Measurements from ENCODE around the gene MKRN1. TPM values are rescaled to one million over a fixed set of nuclear protein-coding genes. Genes with fewer than 3 reads are reported as not detected.
"Not testable (repeated sequence)": the region's sequence is repeated elsewhere in the genome, so short reads cannot be mapped to it uniquely, and the experiment has no call there.

MKRN1 gene
- total RNA-seq, 5 donors from 2014 or later (not counting 1 experiment from before 2014, with no cell fraction given), result 108 to 146 (median 137) TPM

DNA sequence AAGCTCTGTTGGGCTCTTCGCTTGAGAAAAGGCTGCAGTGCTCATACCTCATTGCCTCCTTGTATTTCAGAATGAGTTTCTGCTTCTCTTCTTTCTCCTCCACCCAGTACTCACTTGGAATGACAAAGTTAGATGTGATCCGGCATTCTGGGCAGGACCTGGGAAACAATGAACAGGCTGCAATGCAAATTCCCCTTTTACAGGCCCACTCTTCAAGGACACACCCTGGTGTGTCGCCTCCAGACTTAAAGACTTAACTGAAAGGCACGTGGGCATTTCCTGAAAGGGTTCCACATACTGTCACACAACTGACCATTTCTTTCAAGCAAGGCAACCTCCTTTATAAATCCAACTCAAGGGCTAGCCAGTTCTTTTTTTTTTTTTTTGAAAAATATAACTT lies 23.6 kb downstream of the MKRN1 start:
- ATAC-seq (replicated peaks in 1 of 4), result no peak
- no peak overlapping the region for H3K27ac Mint-ChIP-seq
- CTCF ChIA-PET, result no interaction called here
- no peak overlapping the region for H3K4me3 Mint-ChIP-seq
- H3K36me3 Mint-ChIP-seq, result peaks cover 73% of the 10 kb centered on the region
- H3K36me3 ChIP-seq (ENCODE audit: control insufficient read depth in 2 of 2, extremely low read depth in 1 of 2, insufficient read depth in 1 of 2, low read length in 1 of 2), result peaks cover 12 to 79% of the 10 kb centered on the region in 2 donors
- no peak overlapping the region for H3K27ac ChIP-seq (ENCODE audit: low read length)
- H3K9me3 ChIP-seq, result no peaks in the 10 kb centered on the region
- POLR2A ChIA-PET, result no interaction called here
- peaks cover 21 to 36% (median 25%) of the 10 kb centered on the region in 3 donors for H3K4me1 Mint-ChIP-seq
- no peaks in the 10 kb centered on the region for H3K27me3 Mint-ChIP-seq
- H3K4me3 ChIP-seq (ENCODE audit: control insufficient read depth in 1 of 2, extremely low read depth in 1 of 2, low read length in 1 of 2), result no peak overlapping the region
- no peaks in the 10 kb centered on the region for H3K4me1 ChIP-seq (ENCODE audit: control insufficient read depth in 1 of 2, extremely low read depth in 1 of 2, insufficient read depth in 2 of 2, low read length in 2 of 2)
- H3K9me3 Mint-ChIP-seq, result no peaks in the 10 kb centered on the region
- H3K27me3 ChIP-seq (replicated peaks in 1 of 2; ENCODE audit: control insufficient read depth in 2 of 2, extremely low read depth in 1 of 2, insufficient read depth in 2 of 2, low read length in 1 of 2), result no peaks in the 10 kb centered on the region
- DNase-seq, result no peak
- 92% methylated on average over 2 of the region's 4 CpGs for WGBS (ENCODE audit: insufficient coverage)

DNA sequence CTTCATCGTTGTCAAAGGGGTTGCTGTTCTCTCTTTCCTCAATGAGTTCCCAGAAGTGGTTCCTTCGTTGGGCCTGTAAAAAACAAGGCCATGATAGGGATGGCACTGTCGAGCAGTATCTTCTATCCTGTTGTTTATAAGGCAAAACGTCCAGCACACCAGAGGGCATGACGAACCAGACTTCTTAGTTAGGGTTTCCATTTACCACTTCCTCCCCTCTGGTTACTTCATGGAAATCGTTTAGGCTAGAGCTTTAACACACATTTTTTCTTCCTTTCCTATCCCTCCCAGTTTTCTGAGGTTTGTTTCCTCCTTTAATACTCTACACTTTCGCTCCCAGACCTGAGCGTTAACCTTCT lies 24.7 kb downstream of the MKRN1 start:
- no peaks in the 10 kb centered on the region for H3K9me3 ChIP-seq
- no peaks in the 10 kb centered on the region for H3K27me3 ChIP-seq (replicated peaks in 1 of 2; ENCODE audit: control insufficient read depth in 2 of 2, extremely low read depth in 1 of 2, insufficient read depth in 2 of 2, low read length in 1 of 2)
- H3K4me3 ChIP-seq (ENCODE audit: control insufficient read depth in 1 of 2, extremely low read depth in 1 of 2, low read length in 1 of 2), result no peak overlapping the region
- Mint-ChIP-seq H3K36me3 (peaks cover 67% of the 10 kb centered on the region), H3K9me3 (no peaks in the 10 kb centered on the region), H3K4me1 (peaks cover 29 to 46% (median 31%) of the 10 kb centered on the region in 3 donors), H3K27ac (peak overlapping the region; percentile 62 to 72), H3K27me3 (no peaks in the 10 kb centered on the region), H3K4me3 (no peak overlapping the region)
- peaks cover 12 to 69% of the 10 kb centered on the region in 2 donors for H3K36me3 ChIP-seq (ENCODE audit: control insufficient read depth in 2 of 2, extremely low read depth in 1 of 2, insufficient read depth in 1 of 2, low read length in 1 of 2)
- peaks cover 0 to 2% of the 10 kb centered on the region in 2 experiments for H3K4me1 ChIP-seq (ENCODE audit: control insufficient read depth in 1 of 2, extremely low read depth in 1 of 2, insufficient read depth in 2 of 2, low read length in 2 of 2)
- ChIA-PET POLR2A (interaction anchor here in 1 of 2 donors (0.6 kb wide), 1 partner anchor 24 kb away, joined by 3 read pairs; no protein-coding TSS in a partner anchor), CTCF (no interaction called here)
- no peak for ATAC-seq (replicated peaks in 1 of 4)
- H3K27ac ChIP-seq (ENCODE audit: low read length), result no peak overlapping the region
- no peak for DNase-seq
- 63% methylated on average over 8 of the region's 8 CpGs for WGBS (ENCODE audit: insufficient coverage)

- Mint-ChIP-seq H3K4me1 (peaks cover 28 to 52% (median 31%) of the 10 kb centered on the region in 3 donors), H3K27ac (peak overlapping the region; percentile 62 to 72), H3K36me3 (peaks cover 60% of the 10 kb centered on the region)
- H3K4me1 ChIP-seq (ENCODE audit: control insufficient read depth in 1 of 2, extremely low read depth in 1 of 2, insufficient read depth in 2 of 2, low read length in 2 of 2); H3K27me3 ChIP-seq (replicated peaks in 1 of 2; ENCODE audit: control insufficient read depth in 2 of 2, extremely low read depth in 1 of 2, insufficient read depth in 2 of 2, low read length in 1 of 2); H3K9me3 ChIP-seq; ATAC-seq (replicated peaks in 1 of 4); H3K4me3 Mint-ChIP-seq; H3K9me3 Mint-ChIP-seq; H3K27me3 Mint-ChIP-seq; H3K27ac ChIP-seq (ENCODE audit: low read length); CTCF ChIA-PET; H3K4me3 ChIP-seq (ENCODE audit: control insufficient read depth in 1 of 2, extremely low read depth in 1 of 2, low read length in 1 of 2); DNase-seq: not testable (repeated sequence)
- POLR2A ChIA-PET, result interaction anchor here (0.5 to 0.6 kb wide), 2 partner anchors 11 to 25 kb away, joined by 3 read pairs; no protein-coding TSS in a partner anchor
- peaks cover 11 to 64% of the 10 kb centered on the region in 2 donors for H3K36me3 ChIP-seq (ENCODE audit: control insufficient read depth in 2 of 2, extremely low read depth in 1 of 2, insufficient read depth in 1 of 2, low read length in 1 of 2)
- 56% methylated on average over 3 of the region's 9 CpGs for WGBS (ENCODE audit: insufficient coverage)
These were observed 25.3 kb downstream of the MKRN1 start for GRCh38 chr7:140453785-140454656.

DNA sequence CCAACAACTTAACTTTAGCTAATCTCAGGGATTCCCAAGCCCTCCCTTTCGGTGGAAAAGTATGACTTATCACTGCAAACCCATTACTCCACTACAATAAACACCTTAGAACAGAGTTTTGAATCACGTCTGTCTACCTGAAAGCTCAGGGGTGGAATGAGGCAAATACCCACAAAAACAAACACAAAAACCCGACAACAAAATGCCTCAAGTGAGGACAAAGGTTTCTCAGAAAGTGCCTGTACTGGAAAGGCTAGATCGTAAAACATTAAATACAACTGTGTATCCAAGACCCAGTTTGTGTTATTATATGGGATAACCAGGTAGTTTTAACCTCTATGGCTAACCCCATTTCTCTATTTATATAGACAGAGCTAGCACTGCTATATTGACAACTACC lies 26.0 kb downstream of the MKRN1 start:
- DNase-seq (no peak), ATAC-seq (replicated peaks in 1 of 4) (no peak)
- no peaks in the 10 kb centered on the region for H3K27me3 ChIP-seq (replicated peaks in 1 of 2; ENCODE audit: control insufficient read depth in 2 of 2, extremely low read depth in 1 of 2, insufficient read depth in 2 of 2, low read length in 1 of 2)
- H3K27me3 Mint-ChIP-seq, result no peaks in the 10 kb centered on the region
- H3K4me1 ChIP-seq (ENCODE audit: control insufficient read depth in 1 of 2, extremely low read depth in 1 of 2, insufficient read depth in 2 of 2, low read length in 2 of 2), result peaks cover 2 to 4% of the 10 kb centered on the region in 2 experiments
- POLR2A ChIA-PET, result no interaction called here
- H3K4me1 Mint-ChIP-seq, result peaks cover 25 to 55% (median 32%) of the 10 kb centered on the region in 3 donors
- H3K4me3 ChIP-seq (ENCODE audit: control insufficient read depth in 1 of 2, extremely low read depth in 1 of 2, low read length in 1 of 2), result no peak overlapping the region
- WGBS (ENCODE audit: insufficient coverage), result 100% methylated on average over 1 of the region's 4 CpGs
- H3K4me3 Mint-ChIP-seq, result no peak overlapping the region
- no peaks in the 10 kb centered on the region for H3K9me3 ChIP-seq
- H3K36me3 Mint-ChIP-seq, result peaks cover 56% of the 10 kb centered on the region
- CTCF ChIA-PET, result interaction anchor here (1.1 to 1.2 kb wide), 2 partner anchors 9 to 10 kb away, joined by 4 to 5 read pairs; no protein-coding TSS in a partner anchor
- H3K27ac Mint-ChIP-seq, result no peak overlapping the region
- H3K36me3 ChIP-seq (ENCODE audit: control insufficient read depth in 2 of 2, extremely low read depth in 1 of 2, insufficient read depth in 1 of 2, low read length in 1 of 2), result peaks cover 7 to 58% of the 10 kb centered on the region in 2 donors
- no peaks in the 10 kb centered on the region for H3K9me3 Mint-ChIP-seq
- no peak overlapping the region for H3K27ac ChIP-seq (ENCODE audit: low read length)

DNA sequence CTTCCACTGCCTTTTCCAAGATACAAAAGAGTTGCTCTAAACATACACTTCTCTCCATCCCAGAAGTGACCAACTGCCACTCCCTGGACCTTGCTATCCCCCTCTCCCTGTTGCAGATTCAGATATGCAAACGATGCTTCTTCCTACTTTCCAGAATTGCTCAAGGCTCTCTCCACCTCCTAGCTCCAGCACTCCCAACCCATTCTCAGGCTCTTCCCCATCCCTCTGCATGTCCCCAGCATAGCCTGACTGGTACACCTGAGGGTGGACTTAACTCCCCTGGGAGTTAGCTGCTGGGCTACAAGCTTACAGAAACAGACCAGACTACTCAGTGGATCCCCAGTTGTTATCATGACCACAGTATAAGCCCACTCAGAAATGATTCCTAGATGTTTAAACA lies 27.6 kb downstream of the MKRN1 start:
- no peaks in the 10 kb centered on the region for H3K9me3 Mint-ChIP-seq
- DNase-seq (no peak), ATAC-seq (replicated peaks in 1 of 4) (no peak)
- H3K27ac ChIP-seq (ENCODE audit: low read length), result no peak overlapping the region
- H3K27ac Mint-ChIP-seq, result peak overlapping the region; percentile 7 to 60
- H3K4me1 Mint-ChIP-seq, result peaks cover 25 to 62% (median 30%) of the 10 kb centered on the region in 3 donors
- no peaks in the 10 kb centered on the region for H3K9me3 ChIP-seq
- 89% methylated on average over 1 of the region's 1 CpG for WGBS (ENCODE audit: insufficient coverage)
- no peak overlapping the region for H3K4me3 ChIP-seq (ENCODE audit: control insufficient read depth in 1 of 2, extremely low read depth in 1 of 2, low read length in 1 of 2)
- ChIA-PET POLR2A (no interaction called here), CTCF (interaction anchor here in 1 of 2 donors (1.1 kb wide), 1 partner anchor 25 kb away, joined by 3 read pairs; no protein-coding TSS in a partner anchor)
- H3K4me1 ChIP-seq (ENCODE audit: control insufficient read depth in 1 of 2, extremely low read depth in 1 of 2, insufficient read depth in 2 of 2, low read length in 2 of 2), result peaks cover 2 to 4% of the 10 kb centered on the region in 2 experiments
- H3K36me3 Mint-ChIP-seq, result peaks cover 48% of the 10 kb centered on the region
- H3K27me3 ChIP-seq (replicated peaks in 1 of 2; ENCODE audit: control insufficient read depth in 2 of 2, extremely low read depth in 1 of 2, insufficient read depth in 2 of 2, low read length in 1 of 2), result no peaks in the 10 kb centered on the region
- H3K27me3 Mint-ChIP-seq, result no peaks in the 10 kb centered on the region
- H3K36me3 ChIP-seq (ENCODE audit: control insufficient read depth in 2 of 2, extremely low read depth in 1 of 2, insufficient read depth in 1 of 2, low read length in 1 of 2), result peaks cover 7 to 44% of the 10 kb centered on the region in 2 donors
- no peak overlapping the region for H3K4me3 Mint-ChIP-seq

- peaks cover 23% of the 10 kb centered on the region for H3K36me3 Mint-ChIP-seq
- POLR2A ChIA-PET, result no interaction called here
- DNase-seq (no peak), ATAC-seq (replicated peaks in 1 of 4) (no peak)
- no peaks in the 10 kb centered on the region for H3K27me3 Mint-ChIP-seq
- peak overlapping the region in 1 of 2 donors; percentile 50 for H3K27ac Mint-ChIP-seq
- H3K4me3 Mint-ChIP-seq, result no peak overlapping the region
- peaks cover 2 to 4% of the 10 kb centered on the region in 2 experiments for H3K4me1 ChIP-seq (ENCODE audit: control insufficient read depth in 1 of 2, extremely low read depth in 1 of 2, insufficient read depth in 2 of 2, low read length in 2 of 2)
- peaks cover 5 to 17% of the 10 kb centered on the region in 2 donors for H3K36me3 ChIP-seq (ENCODE audit: control insufficient read depth in 2 of 2, extremely low read depth in 1 of 2, insufficient read depth in 1 of 2, low read length in 1 of 2)
- no peak overlapping the region for H3K4me3 ChIP-seq (ENCODE audit: control insufficient read depth in 1 of 2, extremely low read depth in 1 of 2, low read length in 1 of 2)
- no CpG with 5 or more reads among the region's 4 CpGs for WGBS (ENCODE audit: insufficient coverage)
- H3K27me3 ChIP-seq (replicated peaks in 1 of 2; ENCODE audit: control insufficient read depth in 2 of 2, extremely low read depth in 1 of 2, insufficient read depth in 2 of 2, low read length in 1 of 2), result no peaks in the 10 kb centered on the region
- peaks cover 18 to 52% (median 23%) of the 10 kb centered on the region in 3 donors for H3K4me1 Mint-ChIP-seq
- H3K27ac ChIP-seq (ENCODE audit: low read length), result no peak overlapping the region
- no peaks in the 10 kb centered on the region for H3K9me3 Mint-ChIP-seq
- CTCF ChIA-PET, result interaction anchor here in 1 of 2 donors (0.5 to 0.6 kb wide), 2 partner anchors 52 to 275 kb away, joined by 3 to 5 read pairs; no protein-coding TSS in a partner anchor
- no peaks in the 10 kb centered on the region for H3K9me3 ChIP-seq
These were observed 30.4 kb downstream of the MKRN1 start for GRCh38 chr7:140448781-140449480.
